B cell (primary cell): ENCODE measurements around the gene KCNQ5.

Experiments
- CTCF ChIP-seq: fragments of 200-600 bp; IDR thresholded peaks from one replicate; pipeline ENCODE4 v1.8.0; 2022; ENCODE audit warnings: antibody characterized with exemption, mild to moderate bottlenecking
- EZH2 ChIP-seq: IDR thresholded peaks from 2 replicates; pipeline ENCODE4 v1.6.1; 2012; ENCODE audit warnings: borderline replicate concordance, low read depth, mild to moderate bottlenecking, moderate library complexity, low read length; ENCODE audit not compliant: insufficient read depth, poor library complexity, severe bottlenecking

- TF ChIP-seq CTCF: no peak
- TF ChIP-seq EZH2: no peak
These were observed 4.1 kb upstream of the KCNQ5 start for GRCh38 chr6:72617721-72618120.
